Fibroblast of peridontal ligament (primary cell): ENCODE results near the gene GMNN.
A peak's percentile ranks its signal among the peaks of the same experiment; 100 is the strongest.

Experiments
- DNase-seq: peaks from one replicate; pipeline ENCODE4 v3.0.0-alpha.2; 2010; ENCODE audit errors: extremely low read depth

Gene GMNN

DNA sequence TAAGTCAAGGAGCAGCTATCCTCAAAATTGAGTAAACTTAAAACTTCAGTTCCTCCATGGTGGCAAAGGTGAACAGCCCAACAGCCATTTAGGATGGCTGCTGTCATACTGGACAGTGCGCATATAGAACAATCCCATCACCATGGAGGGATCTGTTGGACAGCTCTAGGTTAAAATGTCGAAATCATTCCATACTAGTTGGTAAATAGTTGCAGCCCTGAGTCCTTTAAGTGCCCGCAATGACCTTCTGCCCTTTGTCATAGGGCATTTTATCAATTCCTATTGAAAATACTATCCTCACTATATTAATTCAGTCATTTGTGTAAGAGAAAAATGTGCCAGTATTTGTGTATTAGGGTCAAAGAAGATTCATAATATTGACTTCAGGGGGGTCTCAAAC lies 32.8 kb downstream of the GMNN start:
- DNase-seq: no peak

GRCh38 chr6:24809728-24810127 lies 35.0 kb downstream of the GMNN start:
- DNase-seq: no peak

GRCh38 chr6:24818346-24818745 lies 43.6 kb downstream of the GMNN start:
- no peak for DNase-seq

DNA sequence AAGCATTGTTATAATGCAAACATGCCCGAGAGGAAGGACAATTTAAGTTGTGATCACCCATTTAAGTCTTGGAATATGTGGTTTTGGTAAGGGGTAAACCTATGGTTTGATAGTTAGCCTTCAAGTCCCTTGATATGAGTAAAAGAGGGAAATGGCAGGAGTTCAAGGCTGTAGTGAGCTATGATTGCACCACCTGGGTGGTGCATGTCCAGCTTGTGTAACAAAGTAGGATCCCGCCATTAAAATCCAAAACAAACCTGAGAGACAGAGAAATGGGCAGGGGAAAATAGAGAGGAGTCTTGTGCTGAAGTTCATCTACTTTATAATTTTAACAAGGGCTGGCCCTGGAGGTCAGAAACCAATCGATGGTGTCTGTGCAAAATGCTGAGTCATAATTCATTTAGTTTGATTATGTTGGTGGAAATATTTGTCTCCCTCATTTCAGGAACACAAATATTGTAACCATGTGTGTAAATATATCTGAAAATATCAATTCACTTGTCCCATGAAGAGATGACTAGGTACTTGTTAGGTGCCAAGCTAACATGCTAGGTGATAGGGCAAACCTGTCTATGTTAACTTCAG lies 47.2 kb downstream of the GMNN start:
- no peak for DNase-seq

DNA sequence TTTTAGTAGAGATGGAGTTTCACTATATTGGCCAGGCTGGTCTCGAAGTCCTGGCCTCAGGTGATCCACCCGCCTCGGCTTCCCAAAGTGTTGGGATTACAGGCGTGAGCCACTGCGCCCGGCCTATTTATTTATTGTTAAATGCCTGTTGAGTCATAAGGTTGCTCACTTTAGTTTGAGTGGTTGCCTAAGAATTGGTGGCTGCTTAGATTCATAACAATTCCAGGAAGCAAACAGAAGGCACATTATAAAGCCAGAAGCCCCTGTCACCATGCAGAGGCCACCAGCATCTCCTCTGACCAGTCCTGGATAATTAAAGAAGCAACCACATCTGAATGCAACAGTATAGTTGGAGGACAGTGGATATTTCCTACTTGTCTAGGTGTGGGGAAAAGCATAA lies 48.0 kb downstream of the GMNN start:
- no peak for DNase-seq

- DNase-seq: no peak
Observed at GRCh38 chr6:24823185-24823584, 48.4 kb downstream of the GMNN start.

GRCh38 chr6:24824142-24824938 lies 49.6 kb downstream of the GMNN start:
- peak; percentile 19 for DNase-seq

DNA sequence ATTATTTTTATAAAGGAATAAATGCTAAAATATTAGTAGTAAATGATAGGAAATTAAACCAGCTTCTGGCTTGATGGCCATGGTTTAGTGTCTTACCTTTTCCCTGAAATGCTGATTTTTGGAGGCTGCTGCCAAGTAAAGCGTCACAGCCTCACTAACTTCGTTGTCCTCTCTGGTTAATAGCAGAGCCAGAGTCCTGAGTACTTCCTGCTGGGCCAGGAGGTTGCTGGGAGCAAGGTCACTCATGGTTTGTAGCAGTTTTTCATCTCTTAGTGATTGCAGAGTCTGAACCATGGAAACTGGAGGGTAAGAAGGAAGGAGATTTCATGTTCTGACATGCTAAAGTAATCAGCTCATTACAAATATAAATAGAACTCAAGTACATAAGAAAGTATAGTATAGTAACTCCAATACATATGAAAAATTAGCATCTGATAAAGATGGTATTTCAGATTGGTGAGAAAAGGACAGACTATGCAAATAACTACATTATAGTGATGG lies 50.4 kb downstream of the GMNN start:
- no peak for DNase-seq

- DNase-seq: no peak
Observed at GRCh38 chr6:24827162-24827561, 52.4 kb downstream of the GMNN start.

- no peak for DNase-seq
Observed at GRCh38 chr6:24827970-24828369, 53.2 kb downstream of the GMNN start.

DNA sequence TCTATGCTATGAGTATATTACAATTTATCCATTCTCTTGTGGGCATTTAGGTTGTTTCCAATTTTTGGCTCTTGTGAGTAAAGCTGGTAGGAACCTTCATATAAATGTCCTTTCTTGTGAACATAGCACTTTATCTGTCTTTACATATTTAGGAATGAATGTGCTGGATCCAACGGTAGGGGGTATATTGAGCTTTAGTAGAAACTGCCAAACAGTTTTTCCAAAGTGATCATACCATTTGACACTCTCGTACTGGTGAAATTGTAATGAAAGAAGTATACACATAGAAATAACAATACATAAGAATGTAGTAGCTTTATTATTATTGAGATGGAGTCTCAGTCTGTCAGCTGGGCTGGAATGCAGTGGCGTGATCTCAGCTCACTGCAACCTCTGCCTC lies 54.9 kb downstream of the GMNN start:
- peak; percentile 5 for DNase-seq

- peak; percentile 53 for DNase-seq
Observed at GRCh38 chr6:24831771-24832716, 57.3 kb downstream of the GMNN start.

DNA sequence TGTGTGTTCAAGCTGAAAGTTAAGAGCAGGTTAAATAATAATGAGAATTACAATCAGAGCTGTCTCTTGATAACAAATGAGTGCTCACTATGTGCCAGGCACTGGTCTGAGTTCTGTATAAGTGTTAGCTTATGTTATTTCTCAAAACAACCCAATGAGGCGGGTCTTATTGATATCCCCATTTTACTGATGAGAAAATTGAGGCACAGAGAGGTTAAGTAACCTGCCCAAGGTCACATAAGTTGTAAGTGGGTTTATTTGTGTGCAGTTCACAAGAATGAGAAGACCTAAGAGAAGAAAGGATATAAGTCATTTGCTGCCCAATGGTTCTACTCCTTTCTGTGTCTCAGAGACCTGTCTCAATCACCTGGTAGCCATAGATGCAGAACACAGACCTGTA lies 58.1 kb downstream of the GMNN start:
- DNase-seq: no peak

DNA sequence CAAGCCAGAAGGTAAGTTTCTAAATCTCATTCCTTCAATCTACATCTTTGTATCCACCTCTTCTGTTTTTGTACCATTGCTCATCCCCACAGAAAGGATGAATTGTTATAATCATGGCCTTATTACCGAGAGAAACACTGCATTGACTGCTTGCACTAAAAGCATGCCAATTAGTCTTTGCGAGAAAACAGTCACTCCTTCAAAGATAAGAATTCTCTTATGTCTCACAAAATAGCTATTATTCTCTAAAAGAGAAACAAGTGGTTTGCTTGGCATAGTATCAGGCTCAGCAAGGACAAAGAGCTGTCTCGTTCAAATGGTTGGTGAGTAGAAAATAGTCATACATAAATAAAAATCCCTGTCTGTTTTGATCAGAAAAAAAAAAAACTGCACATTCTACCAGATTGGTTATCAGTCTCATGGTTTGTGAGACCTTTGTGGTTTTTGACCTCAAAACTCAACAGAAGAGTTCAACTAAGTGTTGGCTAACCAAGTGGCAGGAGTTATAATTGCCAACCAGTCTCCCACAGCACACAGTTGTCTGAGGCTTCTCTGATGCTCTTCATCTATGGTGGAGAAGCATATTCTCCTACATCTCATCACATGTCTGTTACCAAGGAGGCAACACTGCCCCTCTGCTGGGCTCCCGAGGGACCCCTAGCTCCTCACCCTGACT lies 59.1 kb downstream of the GMNN start:
- no peak for DNase-seq
